SU-DHL-6 (cell line): Measurements from ENCODE around the gene GPC3.

Experiments used
- H2AFZ ChIP-seq: fragments of 200-600 bp; sonication (generic); 2 replicates; pipeline ENCODE4 v1.6.1; 2014; ENCODE audit warnings: low read depth, mild to moderate bottlenecking, moderate library complexity, mixed read lengths, antibody characterized with exemption, low read length; ENCODE audit not compliant: severe bottlenecking
- H3F3A ChIP-seq: fragments of 200-600 bp; shearing (Covaris generic); 2 replicates; pipeline ENCODE4 v1.6.0; 2016; ENCODE audit warnings: antibody characterized with exemption, mild to moderate bottlenecking; ENCODE audit not compliant: insufficient read depth
- H3K27ac ChIP-seq: fragments of 200-600 bp; sonication (generic); 2 replicates; pipeline ENCODE4 v1.5.1; 2016; ENCODE audit warnings: low read depth, mild to moderate bottlenecking, low read length, moderate library complexity, mixed read lengths
- H3K27me3 ChIP-seq: fragments of 200-600 bp; sonication (generic), shearing (Covaris generic); 2 replicates; pipeline ENCODE4 v1.6.0; 2014; ENCODE audit warnings: mild to moderate bottlenecking, low read length
- H3K36me3 ChIP-seq: fragments of 200-600 bp; sonication (generic); 2 replicates; pipeline ENCODE4 v1.6.1; 2014; ENCODE audit warnings: mild to moderate bottlenecking, low read length, mixed read lengths
- H3K4me2 ChIP-seq: fragments of 300-600, 200-600 bp; shearing (Covaris generic), sonication (generic); 2 replicates; pipeline ENCODE4 v1.6.0; 2014; ENCODE audit warnings: low read length, low read depth, mild to moderate bottlenecking; ENCODE audit not compliant: poor library complexity, severe bottlenecking
- H3K4me3 ChIP-seq: fragments of 200-600 bp; sonication (generic); 2 replicates; pipeline ENCODE4 v1.5.1; 2014; ENCODE audit warnings: antibody characterized with exemption, low read length, mild to moderate bottlenecking, mixed read lengths; ENCODE audit not compliant: insufficient read depth, poor library complexity, severe bottlenecking
- H3K79me2 ChIP-seq: fragments of 200-600 bp; sonication (generic); 2 replicates; pipeline ENCODE4 v1.6.1; 2014; ENCODE audit warnings: mild to moderate bottlenecking, low read length, moderate library complexity; ENCODE audit not compliant: insufficient read depth
- H3K9ac ChIP-seq: fragments of 200-600 bp; sonication (generic); 2 replicates; pipeline ENCODE4 v1.7.0; 2014; ENCODE audit warnings: mild to moderate bottlenecking, low read length
- H3K9me2 ChIP-seq: fragments of 200-600 bp; sonication (generic); replicated peaks from 2 replicates; pipeline ENCODE4 v1.6.1; 2014; ENCODE audit warnings: low read length; ENCODE audit not compliant: insufficient read depth
- H3K9me3 ChIP-seq: fragments of 200-600 bp; sonication (generic); 2 replicates; pipeline ENCODE4 v1.6.1; 2014; ENCODE audit warnings: low read length, mixed read lengths; ENCODE audit not compliant: insufficient read depth
- H4K20me1 ChIP-seq: fragments of 200-600 bp; sonication (generic); 2 replicates; pipeline ENCODE4 v1.6.1; 2014; ENCODE audit warnings: low read depth, mild to moderate bottlenecking, antibody characterized with exemption, low read length, moderate library complexity, mixed read lengths
- CTCF ChIP-seq: fragments of 200-600 bp; sonication (generic); IDR thresholded peaks from one replicate; pipeline ENCODE4 v1.5.1; 2017; ENCODE audit warnings: antibody characterized with exemption, mild to moderate bottlenecking, low read length, moderate library complexity; ENCODE audit not compliant: insufficient read depth, poor library complexity, severe bottlenecking
- EZH2phosphoT487 ChIP-seq: fragments of 200-600 bp; sonication (generic), shearing (Covaris generic); conservative IDR thresholded peaks from 2 replicates; pipeline ENCODE4 v1.6.1; 2018; ENCODE audit warnings: mild to moderate bottlenecking, antibody characterized with exemption, low read length, moderate library complexity, mixed read lengths

The GPC3 gene

GRCh38 chrX:133953078-133953477 lies 32.3 kb downstream of the GPC3 start:
- no peak overlapping the region for H2AFZ ChIP-seq
- H3K36me3 ChIP-seq: no peaks in the 10 kb centered on the region
- no peak overlapping the region for H3K4me2 ChIP-seq
- H3K9me3 ChIP-seq: no peaks in the 10 kb centered on the region
- H3K27ac ChIP-seq: no peak overlapping the region
- H3K4me3 ChIP-seq: no peak overlapping the region
- H3K9ac ChIP-seq: no peak overlapping the region
- H3K9me2 ChIP-seq: no peaks in the 10 kb centered on the region
- no peaks in the 10 kb centered on the region for H3K27me3 ChIP-seq
- TF ChIP-seq CTCF (no peak), EZH2phosphoT487 (no peak)
- no peaks in the 10 kb centered on the region for H4K20me1 ChIP-seq
- H3K79me2 ChIP-seq: no peaks in the 10 kb centered on the region
- no peaks in the 10 kb centered on the region for H3F3A ChIP-seq

- Histone ChIP-seq H3F3A (no peaks in the 10 kb centered on the region), H3K9ac (no peak overlapping the region), H3K4me3 (no peak overlapping the region), H3K27me3 (no peaks in the 10 kb centered on the region), H3K36me3 (no peaks in the 10 kb centered on the region), H3K4me2 (no peak overlapping the region), H4K20me1 (no peaks in the 10 kb centered on the region), H3K79me2 (no peaks in the 10 kb centered on the region), H3K9me2 (no peaks in the 10 kb centered on the region), H2AFZ (no peak overlapping the region), H3K27ac (no peak overlapping the region), H3K9me3 (no peaks in the 10 kb centered on the region)
- TF ChIP-seq CTCF (no peak), EZH2phosphoT487 (no peak)
These were observed 34.3 kb downstream of the GPC3 start for GRCh38 chrX:133951098-133951497.

GRCh38 chrX:133950214-133950613 lies 35.2 kb downstream of the GPC3 start:
- H3K4me3 ChIP-seq: no peak overlapping the region
- no peaks in the 10 kb centered on the region for H3K27me3 ChIP-seq
- H3K9me2 ChIP-seq: no peaks in the 10 kb centered on the region
- H3F3A ChIP-seq: no peaks in the 10 kb centered on the region
- H3K79me2 ChIP-seq: no peaks in the 10 kb centered on the region
- H3K9me3 ChIP-seq: no peaks in the 10 kb centered on the region
- H2AFZ ChIP-seq: no peak overlapping the region
- H4K20me1 ChIP-seq: no peaks in the 10 kb centered on the region
- no peak overlapping the region for H3K27ac ChIP-seq
- TF ChIP-seq EZH2phosphoT487 (no peak), CTCF (no peak)
- H3K36me3 ChIP-seq: no peaks in the 10 kb centered on the region
- H3K4me2 ChIP-seq: no peak overlapping the region
- H3K9ac ChIP-seq: no peak overlapping the region

- no peaks in the 10 kb centered on the region for H3K36me3 ChIP-seq
- H3K79me2 ChIP-seq: no peaks in the 10 kb centered on the region
- no peaks in the 10 kb centered on the region for H3F3A ChIP-seq
- H3K27ac ChIP-seq: no peak overlapping the region
- H3K27me3 ChIP-seq: no peaks in the 10 kb centered on the region
- no peak overlapping the region for H3K4me3 ChIP-seq
- H3K9me3 ChIP-seq: no peaks in the 10 kb centered on the region
- no peak overlapping the region for H2AFZ ChIP-seq
- no peaks in the 10 kb centered on the region for H4K20me1 ChIP-seq
- no peaks in the 10 kb centered on the region for H3K9me2 ChIP-seq
- H3K4me2 ChIP-seq: no peak overlapping the region
- H3K9ac ChIP-seq: no peak overlapping the region
- no peak for TF ChIP-seq EZH2phosphoT487
These were observed 36.5 kb downstream of the GPC3 start for GRCh38 chrX:133948895-133949294.
